GM21723 (cell line): ENCODE results near the gene PHACTR2.

ENCODE experiments used
- ATAC-seq: cut with Tn5 transposase; IDR thresholded peaks from one replicate; pipeline ENCODE4 v1.9.1; 2021; ENCODE audit warnings: mild to moderate bottlenecking, moderate library complexity; ENCODE audit not compliant: unreplicated experiment

PHACTR2 gene

DNA sequence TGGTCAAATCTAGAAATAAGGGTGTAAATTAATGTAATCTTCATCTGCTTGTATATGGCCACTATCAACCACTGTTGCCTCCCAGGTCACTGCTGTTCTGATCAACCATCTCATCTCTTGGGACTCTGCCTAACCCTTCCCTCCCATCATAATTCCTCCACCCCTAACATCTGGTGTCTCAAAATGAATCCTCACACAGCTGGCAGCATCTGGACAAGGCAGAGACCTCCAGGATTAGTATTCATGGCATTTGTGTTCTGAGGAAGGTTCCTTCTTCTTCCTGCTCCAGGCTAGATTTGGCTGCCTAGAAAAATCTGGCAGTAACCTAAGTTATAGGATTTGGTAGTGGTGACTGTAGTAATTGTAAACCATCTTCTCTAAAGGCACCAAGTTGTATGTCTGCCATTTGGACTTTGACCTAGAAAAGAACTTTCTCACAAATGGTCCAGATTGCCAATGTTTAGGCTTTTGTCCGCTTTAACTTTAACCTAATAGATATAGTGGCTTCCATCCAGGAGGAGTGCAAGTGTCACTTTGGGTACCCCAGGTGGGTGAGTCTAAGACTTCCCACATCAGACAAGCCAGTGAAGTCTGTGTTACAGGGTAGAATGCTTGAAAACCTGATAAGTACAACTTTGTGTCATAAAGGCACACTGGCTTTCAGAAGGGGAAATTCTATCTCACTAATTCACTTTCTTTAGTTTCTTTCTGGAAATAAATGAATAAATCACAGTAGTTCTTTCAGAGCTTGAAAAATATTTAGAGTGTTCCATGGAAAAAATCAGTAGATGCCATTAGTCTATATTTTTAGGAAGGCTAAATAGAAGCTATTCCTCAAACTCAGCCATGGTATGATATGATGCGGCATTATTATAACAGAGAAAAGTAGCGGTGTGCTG is 3.0 kb upstream of the PHACTR2 start:
- ATAC-seq, result no peak

DNA sequence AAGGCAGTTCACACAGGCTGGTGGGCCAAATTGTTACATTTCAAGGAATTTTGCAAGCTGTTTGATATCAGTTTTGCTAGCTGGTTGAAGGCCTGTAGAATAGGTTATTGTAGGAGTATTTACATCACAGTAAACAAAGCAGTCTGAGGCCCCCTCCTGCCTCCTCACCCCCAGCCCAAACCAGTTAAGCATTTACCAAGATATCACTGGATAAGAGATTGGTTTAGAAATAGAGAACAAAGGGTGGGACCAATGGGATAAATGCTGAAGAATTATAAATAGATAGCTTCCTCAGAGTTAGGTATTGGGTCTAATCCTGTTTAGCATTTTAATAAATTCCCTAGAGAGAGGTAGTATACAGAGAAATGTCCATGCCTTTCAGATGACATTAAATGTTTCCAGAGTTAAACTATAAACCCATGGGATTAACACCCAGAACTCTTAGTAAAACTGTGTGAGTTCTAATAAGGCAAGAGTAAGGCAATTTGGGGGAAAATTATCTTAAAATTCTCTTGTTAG is 2.3 kb upstream of the PHACTR2 start:
- no peak for ATAC-seq

DNA sequence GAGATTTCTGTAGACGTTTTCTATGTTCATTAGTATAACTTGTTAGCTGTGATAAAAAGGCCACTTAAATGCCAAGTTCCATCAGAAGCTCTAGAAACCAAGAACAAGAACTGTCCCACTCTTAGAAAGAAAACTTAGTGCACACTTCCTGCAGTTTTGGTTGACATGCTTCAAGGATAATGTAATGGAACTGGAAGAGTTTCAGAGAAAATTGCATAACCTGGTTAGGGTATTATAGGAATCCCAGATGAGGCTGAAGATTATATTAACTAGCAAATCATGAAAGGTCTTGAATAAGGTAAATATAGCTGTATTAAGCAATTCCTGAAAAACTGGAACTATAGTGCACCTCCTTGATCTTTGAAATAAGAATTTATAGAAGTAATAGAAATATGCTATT is 1.8 kb upstream of the PHACTR2 start:
- ATAC-seq, result no peak

DNA sequence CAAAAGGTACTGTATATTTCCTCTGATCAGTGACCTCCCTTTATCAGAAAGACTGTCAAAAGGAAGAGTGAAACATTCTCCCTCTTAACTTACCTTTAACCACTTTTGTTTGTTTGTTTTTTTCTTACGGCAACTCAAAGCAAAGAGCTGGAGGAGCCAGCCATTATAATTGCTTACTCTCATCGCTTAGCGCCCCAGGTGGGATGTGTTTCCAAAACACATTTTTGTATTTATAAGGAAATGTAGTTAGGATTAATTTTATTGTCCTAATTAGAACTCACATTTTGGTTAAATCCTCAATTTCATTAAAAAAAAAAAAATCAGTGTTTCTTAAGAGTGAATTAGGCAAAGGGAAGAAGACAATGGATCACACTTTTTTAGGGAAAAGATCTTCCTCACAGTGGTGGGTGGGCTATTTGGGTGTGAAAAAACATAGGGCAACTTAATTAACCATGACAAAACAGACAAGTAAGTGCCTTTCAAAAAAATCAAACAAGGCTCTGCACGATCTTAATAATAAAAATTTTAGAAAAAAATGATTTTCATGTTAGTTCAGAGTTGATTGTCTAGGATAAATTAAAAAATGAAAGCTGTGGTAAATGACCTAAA is 1.2 kb upstream of the PHACTR2 start:
- no peak for ATAC-seq

DNA sequence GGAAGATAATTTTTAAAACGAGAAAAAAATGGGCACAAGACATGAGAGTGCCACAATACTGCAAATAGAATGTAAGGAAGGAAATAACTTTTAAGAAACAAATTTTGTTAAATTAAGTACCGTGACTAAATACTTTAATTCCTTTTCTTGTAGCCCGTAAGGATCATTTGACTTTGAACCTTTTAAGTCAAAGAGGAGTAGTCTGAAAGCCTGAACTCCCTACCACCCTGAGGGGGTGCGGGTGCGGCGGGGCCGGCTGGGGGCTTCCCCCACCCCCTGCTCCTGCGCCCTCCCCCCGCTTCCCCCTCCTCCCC is 231 bp upstream of the PHACTR2 start:
- ATAC-seq, result no peak

DNA sequence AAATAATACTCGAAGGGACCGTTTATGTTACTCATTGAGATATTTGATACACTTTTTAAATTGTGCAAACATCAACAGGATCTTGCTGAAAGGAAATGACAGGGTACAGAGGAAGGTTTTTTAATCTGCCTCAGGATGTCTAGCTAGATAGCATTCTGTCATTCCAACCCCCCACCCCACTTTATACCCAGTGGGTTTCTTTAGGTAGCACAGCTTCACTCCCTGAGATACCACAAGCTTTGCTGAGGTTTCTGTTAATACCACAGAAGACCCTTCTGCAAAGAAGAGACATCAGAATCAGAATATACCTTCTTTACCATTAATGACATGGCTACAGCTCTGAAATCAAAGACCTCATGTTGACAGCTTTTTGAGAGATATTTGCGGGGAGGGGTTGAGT is 1.3 kb downstream of the PHACTR2 start:
- no peak for ATAC-seq

DNA sequence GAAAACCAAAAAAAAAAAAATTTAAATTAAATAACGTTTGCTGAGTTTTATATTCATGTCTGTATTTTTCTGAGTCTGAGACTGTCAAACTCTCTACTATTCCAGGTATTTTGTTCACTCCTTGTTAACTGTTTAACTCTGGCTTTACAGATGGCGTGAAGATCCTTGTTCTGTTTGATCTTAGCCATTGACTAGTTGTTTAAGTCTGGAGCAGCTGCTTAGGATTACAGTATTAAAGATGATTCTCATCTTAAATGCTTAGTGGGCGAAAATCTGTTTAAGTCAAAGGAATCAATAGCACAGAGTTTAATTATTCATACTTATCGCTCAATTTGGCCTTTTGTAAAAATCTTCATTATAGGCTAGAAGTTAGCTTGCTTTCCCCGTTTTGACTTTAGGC is 2.4 kb downstream of the PHACTR2 start:
- no peak for ATAC-seq

DNA sequence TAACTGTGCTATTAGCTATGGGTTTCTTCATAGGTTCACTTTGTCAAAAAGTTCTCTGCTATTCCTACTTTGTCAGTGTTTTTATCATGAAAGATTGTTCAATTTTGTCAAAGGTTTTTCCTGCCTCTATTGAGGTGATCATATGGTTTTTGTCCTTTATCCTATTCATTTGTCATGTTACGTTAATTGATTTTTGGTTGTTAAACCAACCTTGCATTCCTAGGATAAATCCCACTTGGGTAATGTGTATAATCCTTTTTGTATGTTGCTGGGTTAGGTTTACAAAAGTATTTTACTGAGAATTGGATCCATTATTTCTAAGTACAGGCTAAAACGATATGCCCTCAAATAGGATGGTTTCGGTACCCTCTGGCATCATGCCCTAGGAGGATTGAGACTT is 5.0 kb downstream of the PHACTR2 start:
- ATAC-seq, result no peak

DNA sequence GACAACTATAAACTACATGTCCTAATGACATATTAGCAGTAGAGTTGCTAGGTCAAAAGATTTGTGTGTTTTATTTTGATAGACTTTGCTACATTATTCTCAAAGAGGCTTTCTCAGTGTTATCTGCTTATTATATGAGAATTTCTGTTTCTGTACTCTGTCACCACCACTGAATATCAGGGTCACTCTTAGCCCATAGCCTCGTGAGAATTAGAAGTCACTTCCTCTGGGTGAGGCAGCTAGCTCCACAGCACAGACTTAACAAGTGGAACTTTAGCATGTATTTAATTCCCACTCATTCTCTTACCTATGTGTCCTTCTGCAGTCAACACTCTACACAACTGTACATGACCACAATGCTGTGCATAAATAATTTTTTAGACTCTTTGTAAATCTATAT is 6.7 kb downstream of the PHACTR2 start:
- no peak for ATAC-seq

DNA sequence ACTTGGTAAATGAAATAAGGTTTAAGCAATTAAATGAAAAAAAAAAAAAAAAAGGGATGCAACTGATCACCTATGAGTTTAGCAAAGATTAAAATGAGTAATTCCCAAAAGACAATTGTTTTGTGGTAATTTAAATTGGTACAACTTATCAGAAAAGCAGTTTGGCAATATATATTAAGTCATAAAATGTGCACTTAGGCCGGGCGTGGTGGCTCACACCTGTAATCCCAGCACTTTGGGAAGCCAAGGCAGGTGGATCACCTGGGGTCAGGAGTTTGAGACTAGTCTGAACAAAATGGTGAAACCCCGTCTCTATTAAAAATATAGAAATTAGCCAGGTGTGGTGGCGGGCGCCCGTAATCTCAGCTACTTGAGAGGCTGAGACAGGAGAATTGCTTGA is 7.9 kb downstream of the PHACTR2 start:
- ATAC-seq, result no peak

DNA sequence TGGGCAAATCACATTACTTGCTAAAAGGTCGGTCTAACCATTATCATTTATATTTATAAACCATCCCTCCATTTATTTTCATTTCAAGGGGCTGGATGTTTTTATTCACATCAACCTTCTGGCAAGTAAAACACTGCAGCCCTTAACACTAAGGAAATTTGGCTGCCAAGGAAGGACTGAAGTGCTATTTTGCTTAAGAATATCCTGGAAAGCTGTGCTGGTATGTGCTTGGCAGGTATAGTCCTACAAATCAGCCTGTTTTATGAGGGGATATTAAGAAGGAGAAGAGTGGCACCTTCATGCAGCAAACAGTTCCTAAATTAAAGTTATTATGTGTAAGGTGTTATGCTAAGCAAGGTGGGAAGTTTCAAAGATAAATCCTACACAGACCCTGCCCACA is 9.8 kb downstream of the PHACTR2 start:
- no peak for ATAC-seq

DNA sequence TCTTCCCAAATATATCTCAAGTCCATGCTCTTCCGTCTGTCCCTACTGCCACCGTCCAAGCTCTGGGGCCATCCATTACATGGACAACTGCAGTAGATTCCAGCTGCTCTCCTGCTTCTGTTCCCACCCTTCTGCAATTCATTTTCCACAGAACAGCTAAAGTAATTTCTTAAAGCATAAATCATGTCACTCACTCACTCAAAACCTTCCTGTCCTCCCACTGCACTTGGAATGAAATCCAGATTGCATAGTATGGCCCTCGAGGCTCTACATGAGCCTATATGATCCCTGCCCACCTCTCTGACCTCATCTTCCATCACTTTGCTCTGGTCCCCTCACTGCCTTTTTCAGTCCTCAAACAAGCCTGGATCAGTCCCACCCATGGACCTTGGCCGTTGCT is 10.9 kb downstream of the PHACTR2 start:
- ATAC-seq, result no peak

DNA sequence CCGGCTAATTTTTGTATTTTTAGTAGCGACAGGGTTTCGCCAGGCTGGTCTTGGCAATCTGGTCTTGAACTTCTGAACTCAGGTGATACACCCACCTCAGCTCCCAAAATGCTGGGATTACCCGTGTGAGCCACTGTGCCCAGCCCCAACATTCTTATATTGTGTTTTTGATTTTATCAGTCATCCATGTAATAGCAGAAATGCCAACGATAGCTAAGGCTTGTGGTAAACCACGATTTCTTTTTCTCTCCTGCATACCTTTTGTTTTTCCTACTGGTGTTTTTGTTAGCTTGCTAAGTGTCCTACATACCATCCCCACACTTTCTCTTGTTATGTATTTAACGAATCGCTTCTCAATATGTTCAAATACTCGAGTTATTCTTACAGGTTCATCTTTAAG is 12.1 kb downstream of the PHACTR2 start:
- no peak for ATAC-seq

DNA sequence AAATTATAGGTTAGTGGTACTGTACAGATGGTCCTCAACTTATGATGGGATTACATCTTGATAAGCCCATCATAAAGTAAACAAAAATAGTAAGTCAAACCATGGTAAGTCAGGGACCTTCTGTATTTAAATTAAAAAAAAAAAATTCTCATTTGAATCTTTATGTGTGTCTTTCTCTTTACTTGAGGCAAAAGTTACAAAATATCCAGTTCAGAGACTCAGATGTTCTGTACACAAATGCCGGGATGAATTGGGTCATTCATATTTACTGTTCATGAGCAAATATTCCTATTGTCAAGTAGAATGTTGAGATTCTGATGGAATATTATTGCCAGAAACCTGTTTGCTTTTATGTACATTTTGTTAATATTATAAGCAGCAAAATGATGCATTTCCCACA is 13.4 kb downstream of the PHACTR2 start:
- ATAC-seq, result no peak

DNA sequence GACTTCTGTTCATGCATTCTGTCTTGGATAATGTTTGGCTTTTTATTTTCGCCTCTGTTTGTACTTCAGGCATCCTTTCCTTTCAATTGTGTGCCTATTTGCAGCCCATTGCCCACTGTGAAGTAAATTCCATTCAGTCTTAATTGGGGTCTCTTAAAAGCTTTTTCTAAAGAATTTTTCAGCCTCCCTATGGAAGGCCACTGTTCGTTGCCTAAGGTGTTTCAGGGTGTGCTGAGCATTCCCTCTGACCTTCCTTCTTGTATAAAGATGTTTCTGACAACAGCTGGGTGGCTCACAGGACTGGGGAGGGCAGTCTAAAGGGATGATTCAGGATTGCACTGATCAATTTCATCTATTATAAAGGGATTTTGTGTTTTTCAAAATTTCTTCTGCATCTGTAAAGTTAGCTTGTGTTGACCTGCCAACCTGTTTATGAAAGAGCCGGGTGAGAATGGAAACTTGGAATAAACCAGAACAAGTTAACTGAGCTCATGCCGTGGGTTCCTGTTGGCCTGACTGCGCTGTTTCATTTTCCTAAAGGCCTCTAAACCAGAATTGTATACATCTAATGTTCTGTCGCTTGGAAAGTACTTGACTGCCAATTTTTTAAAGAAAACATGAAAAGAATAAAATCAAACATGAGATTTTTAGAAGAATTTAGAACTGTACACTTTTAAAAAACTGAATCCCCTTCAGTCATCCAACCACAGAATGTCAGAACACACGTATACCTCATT is 14.3 kb downstream of the PHACTR2 start:
- ATAC-seq, result no peak

DNA sequence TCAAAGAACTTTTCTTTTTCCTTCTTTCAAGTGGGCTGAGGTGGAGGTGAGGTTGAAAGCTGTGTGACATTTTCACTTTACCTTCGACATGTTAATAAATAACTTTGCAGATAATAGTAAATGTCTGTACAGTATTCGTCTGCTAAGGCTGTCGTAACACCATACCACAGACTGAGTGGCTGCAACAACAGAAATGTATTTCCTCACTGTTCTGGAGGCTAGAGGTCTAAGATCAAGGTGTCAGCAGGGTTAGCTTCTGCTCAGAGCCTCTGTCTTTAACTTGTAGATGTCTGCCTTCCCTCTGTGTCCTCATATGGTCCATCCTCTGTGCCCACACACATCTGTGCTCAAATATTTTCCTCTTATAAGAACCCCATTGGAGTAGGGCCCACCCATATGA is 14.9 kb downstream of the PHACTR2 start:
- ATAC-seq, result no peak

DNA sequence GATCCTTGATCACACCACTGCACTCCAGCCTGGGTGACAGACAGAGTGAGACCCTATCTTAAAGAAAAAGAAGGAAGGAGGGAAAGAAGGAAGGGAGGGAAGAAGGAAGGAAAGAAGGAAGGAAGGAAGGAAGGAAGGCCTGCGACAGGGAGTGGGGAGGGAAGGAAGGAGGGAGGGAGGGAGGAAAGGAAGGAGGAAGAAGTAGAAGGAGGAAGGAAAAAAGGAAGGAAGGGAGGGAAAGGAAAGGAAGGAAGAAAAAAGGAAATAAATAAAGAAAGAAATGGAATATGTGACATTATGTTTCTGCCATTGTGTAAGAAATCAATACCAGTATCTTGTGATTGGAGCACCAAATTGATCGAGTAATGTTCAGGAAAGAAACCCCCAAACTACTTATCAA is 16.2 kb downstream of the PHACTR2 start:
- ATAC-seq, result no peak

DNA sequence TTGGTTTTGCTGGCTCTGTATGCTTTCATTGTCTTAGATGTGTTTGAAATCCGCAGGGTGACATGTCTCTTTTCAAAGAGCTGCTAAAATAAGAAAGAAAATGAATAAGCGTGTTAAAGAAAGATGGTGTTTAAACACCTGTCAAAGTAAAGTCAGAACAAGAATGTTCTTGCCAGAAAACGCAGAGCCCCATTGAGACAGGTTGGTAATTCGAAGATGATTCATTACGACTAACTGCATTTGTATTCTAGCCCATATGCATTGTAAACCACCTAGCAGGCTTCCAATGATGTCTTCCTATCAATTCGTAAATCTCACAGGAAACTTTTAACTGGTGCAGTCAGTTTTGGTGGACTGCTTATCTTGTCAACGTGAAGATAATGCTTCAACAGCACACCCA is 16.8 kb downstream of the PHACTR2 start:
- no peak for ATAC-seq

DNA sequence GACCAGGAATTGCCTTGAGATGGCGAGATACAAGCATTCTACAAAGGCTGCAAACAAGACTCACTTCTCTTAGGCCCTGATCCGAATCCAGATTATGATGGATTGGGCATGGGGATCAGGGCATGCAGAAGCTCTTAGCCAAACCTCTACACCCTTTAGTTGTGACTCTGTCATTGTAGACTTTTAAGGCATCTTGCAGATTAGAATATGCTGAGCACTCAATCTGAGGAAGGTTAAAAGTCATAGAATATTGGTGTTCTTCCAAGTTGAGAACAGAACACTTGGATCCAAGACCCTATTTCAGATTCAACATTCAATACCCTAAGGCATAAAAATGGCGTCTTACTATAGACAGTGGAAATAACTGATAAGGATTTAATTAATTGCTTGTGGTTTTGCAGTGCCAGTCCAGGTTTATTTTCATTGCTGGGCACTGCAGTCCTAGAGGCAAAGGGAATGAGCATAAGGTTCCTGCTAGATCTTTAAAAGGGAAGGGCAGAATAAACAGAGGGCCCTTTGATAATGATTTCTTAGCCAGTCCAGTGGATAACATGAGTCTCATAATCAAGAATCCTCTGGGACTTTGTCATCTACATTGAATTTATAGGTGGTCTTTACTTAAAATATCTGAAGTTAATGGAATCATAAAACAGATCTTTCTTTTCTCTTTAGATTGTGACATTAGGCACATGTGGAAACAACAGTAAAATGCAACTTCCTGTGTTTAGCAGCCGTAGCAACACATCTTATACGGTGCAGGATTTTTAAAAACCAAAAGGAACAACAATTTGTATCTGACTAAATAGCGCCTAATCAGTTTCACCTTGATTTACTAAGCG is 17.6 kb downstream of the PHACTR2 start:
- ATAC-seq, result no peak

DNA sequence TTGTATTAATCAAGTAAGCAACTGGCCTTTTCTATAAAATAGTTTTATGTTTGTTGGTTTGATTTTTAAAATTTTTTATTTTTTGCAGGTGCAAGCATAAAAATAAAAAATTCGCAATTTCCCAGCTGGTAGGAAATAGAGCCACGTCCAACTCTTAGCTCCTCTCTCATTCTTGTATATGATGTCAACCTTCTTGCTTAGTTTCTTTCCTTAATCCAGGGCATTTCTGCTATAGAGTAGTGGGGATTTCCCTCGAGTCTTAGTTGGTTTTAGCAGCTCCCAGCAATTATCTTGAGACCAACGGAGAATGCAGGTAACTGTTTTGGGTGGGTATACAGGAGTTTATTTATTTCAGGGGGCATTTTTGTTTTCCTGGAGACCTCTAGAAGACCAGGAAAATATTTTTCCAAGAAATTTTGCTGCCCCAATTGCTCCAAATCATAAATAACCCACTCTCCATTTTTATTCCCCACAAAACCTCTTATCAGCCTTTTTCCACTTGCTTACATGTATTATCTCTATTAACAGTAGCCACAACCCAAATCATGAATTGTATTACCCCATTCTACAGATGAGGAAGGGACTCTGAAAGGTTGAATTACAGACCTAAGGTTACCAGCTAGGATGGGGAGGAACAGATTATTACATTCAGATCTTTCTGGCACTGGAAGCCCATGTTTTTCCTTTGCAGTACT is 18.4 kb downstream of the PHACTR2 start:
- ATAC-seq, result no peak

DNA sequence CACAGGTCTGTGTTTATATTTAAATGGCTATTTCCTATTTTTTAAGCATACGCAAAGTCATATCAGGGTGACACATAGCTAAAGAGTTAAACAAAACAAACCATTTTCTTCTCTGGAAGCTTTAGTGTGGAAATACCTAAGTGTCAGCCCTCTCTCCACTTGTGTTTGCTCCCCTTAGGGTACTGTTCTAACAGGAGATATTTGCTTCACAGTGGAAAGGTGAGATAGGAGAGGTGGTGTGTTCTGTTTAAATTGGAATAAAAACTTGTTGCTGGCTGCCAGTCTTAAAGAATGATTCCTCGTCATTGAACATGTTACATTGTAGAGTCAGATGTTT is 18.9 kb downstream of the PHACTR2 start:
- no peak for ATAC-seq
